KOPT-K1 (cell line): ENCODE data around the gene VWA2.

Experiments used
- H3K27ac ChIP-seq: fragments of 200-600 bp; sonication (generic); 2 replicates; pipeline ENCODE4 v1.5.1; 2016; ENCODE audit warnings: antibody characterized with exemption, mild to moderate bottlenecking, low read depth, low read length; ENCODE audit not compliant: poor library complexity, severe bottlenecking
- H3K36me3 ChIP-seq: fragments of 200-600 bp; sonication (generic); 2 replicates; pipeline ENCODE4 v1.5.1; 2017; ENCODE audit warnings: antibody characterized with exemption, mild to moderate bottlenecking, low read length, moderate library complexity; ENCODE audit not compliant: insufficient read depth
- H3K9me3 ChIP-seq: fragments of 200-600 bp; sonication (generic); 2 replicates; pipeline ENCODE4 v1.5.1; 2017; ENCODE audit warnings: antibody characterized with exemption, low read length, mild to moderate bottlenecking; ENCODE audit not compliant: insufficient read depth, poor library complexity, severe bottlenecking

The VWA2 gene

DNA sequence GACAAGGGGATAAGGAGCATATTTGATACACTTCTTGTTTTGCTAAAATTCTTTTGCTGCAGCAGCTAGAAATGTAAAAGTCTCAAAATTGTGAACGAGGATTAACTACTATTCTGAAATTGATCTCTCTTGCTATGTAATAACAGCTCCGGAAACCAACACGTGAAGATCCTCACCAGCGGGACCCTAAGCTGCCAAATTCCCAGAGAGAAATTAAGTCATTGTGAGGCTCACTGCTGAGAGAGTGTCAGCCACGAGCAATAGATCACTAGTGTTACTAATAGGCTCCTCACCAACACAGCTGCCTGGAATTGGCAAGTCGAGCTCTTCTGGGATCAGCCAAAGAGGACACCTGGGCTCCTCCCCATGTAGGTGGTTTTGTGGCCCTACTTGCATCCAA lies 5.6 kb upstream of the VWA2 start:
- Histone ChIP-seq H3K27ac (no peak overlapping the region), H3K36me3 (no peaks in the 10 kb centered on the region), H3K9me3 (no peaks in the 10 kb centered on the region)

GRCh38 chr10:114234132-114234531 lies 4.9 kb upstream of the VWA2 start:
- H3K9me3 ChIP-seq = no peaks in the 10 kb centered on the region
- no peaks in the 10 kb centered on the region for H3K36me3 ChIP-seq
- no peak overlapping the region for H3K27ac ChIP-seq

- Histone ChIP-seq H3K9me3 (no peaks in the 10 kb centered on the region), H3K27ac (no peak overlapping the region)
Observed at GRCh38 chr10:114239994-114240345, 916 bp downstream of the VWA2 start.

DNA sequence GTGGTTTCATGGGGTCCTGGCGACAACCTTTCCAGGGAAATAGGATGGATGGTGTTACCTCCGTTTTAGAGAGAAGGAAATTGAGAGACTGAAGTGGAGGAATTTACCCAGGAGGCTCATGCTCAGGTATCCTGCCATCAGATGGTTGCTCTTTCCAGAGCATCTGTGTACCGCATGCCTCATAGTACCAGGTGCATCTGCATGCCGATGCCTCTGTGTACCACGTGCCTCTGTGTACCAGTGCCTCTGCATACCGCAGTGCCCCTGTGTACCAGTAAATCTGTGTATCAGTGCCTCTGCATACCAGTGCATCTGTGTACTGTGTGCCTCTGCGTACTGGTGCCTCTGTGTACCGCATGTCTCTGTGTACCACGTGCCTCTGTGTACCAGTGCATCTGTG lies 3.2 kb downstream of the VWA2 start:
- no peaks in the 10 kb centered on the region for H3K36me3 ChIP-seq
- H3K27ac ChIP-seq = no peak overlapping the region
- no peaks in the 10 kb centered on the region for H3K9me3 ChIP-seq

More at GRCh38 chr10:114239994-114240345, 916 bp downstream of the VWA2 start:
- H3K36me3 ChIP-seq = no peaks in the 10 kb centered on the region

- Histone ChIP-seq H3K36me3 (no peaks in the 10 kb centered on the region), H3K27ac (no peak overlapping the region), H3K9me3 (no peaks in the 10 kb centered on the region)
Observed at GRCh38 chr10:114243661-114244060, 4.6 kb downstream of the VWA2 start.

DNA sequence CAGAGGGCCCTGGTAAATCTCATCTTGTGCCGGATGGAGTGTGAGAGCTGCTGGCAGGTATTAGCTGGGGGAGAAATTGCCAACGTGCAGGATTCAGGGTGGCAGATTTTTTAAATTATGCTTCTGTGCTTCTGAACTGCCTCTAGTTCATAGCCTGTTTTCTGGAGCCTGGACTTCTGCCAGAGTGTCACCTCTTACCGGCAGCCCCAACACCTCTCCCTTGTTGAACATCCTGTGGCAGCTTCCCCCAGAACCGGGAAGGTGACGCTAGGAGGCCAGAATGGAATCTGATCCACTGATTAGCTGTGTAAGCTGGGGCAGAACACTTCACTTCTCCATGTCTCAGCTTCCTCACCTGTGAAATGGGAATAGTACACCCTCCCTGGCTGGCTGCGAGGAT lies 5.1 kb downstream of the VWA2 start:
- Histone ChIP-seq H3K9me3 (no peaks in the 10 kb centered on the region), H3K36me3 (no peaks in the 10 kb centered on the region), H3K27ac (no peak overlapping the region)

DNA sequence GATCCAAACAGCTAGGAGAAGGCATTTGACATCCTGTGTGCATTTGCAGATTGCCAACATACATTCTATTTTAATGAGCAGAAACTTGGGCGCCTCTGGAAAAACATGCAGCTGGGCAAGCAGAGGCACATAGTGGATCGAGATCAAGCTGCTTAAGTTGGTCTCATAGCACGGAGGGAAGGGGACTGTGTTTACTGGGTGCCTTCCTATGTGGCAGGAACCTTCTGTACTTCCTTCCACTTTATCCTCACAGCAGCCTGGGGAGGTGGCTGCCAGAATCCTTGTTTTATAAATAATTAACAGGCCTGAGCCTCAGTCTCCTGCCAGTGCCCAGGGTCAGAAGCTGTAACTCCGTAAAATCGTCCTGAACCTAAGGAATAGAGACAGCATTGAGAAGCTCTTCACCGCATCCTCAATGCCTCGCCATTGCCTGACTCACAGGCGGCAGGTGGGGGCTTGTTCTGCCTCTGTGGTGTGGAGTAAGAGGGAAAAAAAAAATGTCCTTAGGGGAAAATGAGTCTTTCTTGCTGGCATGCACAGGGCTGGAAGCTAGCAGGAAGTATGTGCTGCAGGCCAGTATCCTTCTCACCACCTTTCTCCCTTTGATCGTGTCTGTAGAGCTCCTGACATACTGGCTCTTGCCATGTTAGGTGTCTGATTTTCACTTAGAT lies 6.2 kb downstream of the VWA2 start:
- no peaks in the 10 kb centered on the region for H3K36me3 ChIP-seq
- no peaks in the 10 kb centered on the region for H3K9me3 ChIP-seq
- H3K27ac ChIP-seq = no peak overlapping the region

GRCh38 chr10:114246679-114247305 lies 7.7 kb downstream of the VWA2 start:
- Histone ChIP-seq H3K36me3 (no peaks in the 10 kb centered on the region), H3K27ac (no peak overlapping the region), H3K9me3 (no peaks in the 10 kb centered on the region)

DNA sequence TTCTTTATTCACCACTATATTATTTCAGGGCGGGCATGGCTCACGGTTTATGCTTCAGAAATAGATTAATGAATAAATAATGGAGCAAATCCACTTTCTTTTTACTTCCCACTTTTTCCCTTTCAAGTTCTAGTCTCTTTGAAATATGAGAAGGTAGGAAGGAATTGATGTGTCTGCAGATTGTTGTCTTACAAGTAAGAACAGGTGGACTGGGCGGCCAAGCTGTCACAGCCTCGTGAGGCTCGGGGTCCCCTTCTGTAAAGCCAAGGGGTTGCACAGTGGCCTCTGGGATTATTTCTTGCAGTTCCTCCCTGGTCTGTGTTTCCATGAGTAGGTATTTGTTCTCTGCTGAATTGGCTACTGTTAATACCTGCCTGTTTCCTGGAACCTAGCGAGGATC lies 11.2 kb downstream of the VWA2 start:
- no peaks in the 10 kb centered on the region for H3K36me3 ChIP-seq
- H3K27ac ChIP-seq = no peak overlapping the region
- no peaks in the 10 kb centered on the region for H3K9me3 ChIP-seq

DNA sequence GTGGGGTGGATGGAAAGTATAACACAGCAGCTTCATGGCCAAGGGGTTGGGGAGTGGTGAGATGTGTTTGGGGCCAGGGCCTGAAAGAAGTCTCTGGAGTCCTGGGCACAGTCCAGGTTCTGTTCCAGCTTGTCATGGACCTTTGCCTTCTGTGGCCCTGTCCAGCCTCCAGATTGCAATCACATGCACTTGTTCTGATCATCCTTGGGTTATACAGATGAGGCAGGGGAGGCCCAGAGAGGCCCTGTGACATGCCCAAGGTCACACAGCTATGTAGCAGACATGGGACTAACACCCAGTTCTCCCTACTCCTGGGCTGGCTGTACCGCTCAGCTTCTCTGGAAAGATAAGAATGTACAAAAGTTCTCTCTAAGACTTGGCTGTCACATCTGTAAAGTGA lies 11.7 kb downstream of the VWA2 start:
- Histone ChIP-seq H3K36me3 (no peaks in the 10 kb centered on the region), H3K9me3 (no peaks in the 10 kb centered on the region), H3K27ac (no peak overlapping the region)

DNA sequence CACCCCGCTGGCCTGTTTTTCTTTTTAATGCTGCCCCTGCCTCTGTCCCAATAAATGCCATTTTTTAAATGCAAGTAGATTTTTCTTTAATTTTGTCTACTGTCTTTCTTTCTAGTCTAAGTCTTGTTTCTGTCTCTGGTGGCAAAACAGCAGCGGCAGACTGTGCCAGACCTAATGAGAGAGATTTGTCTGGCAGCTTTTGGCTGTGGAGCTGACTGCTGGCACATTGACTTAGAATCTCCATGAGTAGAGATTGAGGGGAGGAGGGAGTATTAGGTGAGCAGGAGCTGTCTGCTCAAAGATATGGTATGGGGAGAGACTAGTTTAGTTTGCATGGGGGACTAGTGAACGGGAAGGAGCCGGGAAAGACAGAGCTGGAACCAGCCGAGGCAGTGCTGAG lies 13.0 kb downstream of the VWA2 start:
- Histone ChIP-seq H3K36me3 (no peaks in the 10 kb centered on the region), H3K27ac (no peak overlapping the region), H3K9me3 (no peaks in the 10 kb centered on the region)

DNA sequence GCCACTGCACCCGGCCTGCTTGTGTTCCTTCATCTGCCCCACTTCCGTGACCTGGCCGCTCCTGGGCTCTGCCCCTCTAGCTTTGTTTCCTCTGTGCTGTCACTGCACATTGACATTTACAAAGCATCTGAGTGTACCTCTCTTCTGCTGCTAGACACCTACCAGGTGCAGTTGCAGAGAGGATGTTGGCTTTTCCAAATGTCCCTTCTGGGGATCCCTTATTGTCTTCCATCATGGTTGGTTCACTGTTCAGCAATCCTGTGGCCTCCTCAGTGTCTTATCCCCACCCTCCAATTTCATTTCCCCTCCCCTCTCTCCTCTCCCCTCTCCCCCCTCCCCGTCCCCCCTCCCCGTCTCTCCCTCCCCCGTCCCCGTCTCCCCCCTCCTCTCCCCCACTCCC lies 13.8 kb downstream of the VWA2 start:
- Histone ChIP-seq H3K36me3 (no peaks in the 10 kb centered on the region), H3K27ac (no peak overlapping the region), H3K9me3 (no peaks in the 10 kb centered on the region)

- H3K9me3 ChIP-seq = no peaks in the 10 kb centered on the region
- no peak overlapping the region for H3K27ac ChIP-seq
- no peaks in the 10 kb centered on the region for H3K36me3 ChIP-seq
Observed at GRCh38 chr10:114255227-114255626, 16.2 kb downstream of the VWA2 start.

- Histone ChIP-seq H3K36me3 (no peaks in the 10 kb centered on the region), H3K9me3 (no peaks in the 10 kb centered on the region)
Observed at GRCh38 chr10:114256008-114256765, 17.1 kb downstream of the VWA2 start.

GRCh38 chr10:114256822-114257221 lies 17.8 kb downstream of the VWA2 start:
- Histone ChIP-seq H3K36me3 (no peaks in the 10 kb centered on the region), H3K9me3 (no peaks in the 10 kb centered on the region), H3K27ac (no peak overlapping the region)

More at GRCh38 chr10:114256008-114256765, 17.1 kb downstream of the VWA2 start:
- H3K27ac ChIP-seq = no peak overlapping the region

- Histone ChIP-seq H3K36me3 (no peaks in the 10 kb centered on the region), H3K27ac (no peak overlapping the region), H3K9me3 (no peaks in the 10 kb centered on the region)
Observed at GRCh38 chr10:114257498-114257897, 18.4 kb downstream of the VWA2 start.
